HG02798 (cell line): ENCODE results near the gene IER5L.
"Not testable (repeated sequence)": the region's sequence is repeated elsewhere in the genome, so short reads cannot be mapped to it uniquely, and the experiment has no call there.

Experiments used
- ATAC-seq: cut with Tn5 transposase; IDR thresholded peaks from one replicate; pipeline ENCODE4 v1.9.1; 2021; ENCODE audit warnings: mild to moderate bottlenecking; ENCODE audit not compliant: unreplicated experiment, poor library complexity

The IER5L gene

GRCh38 chr9:129141066-129142041 lies 36.7 kb downstream of the IER5L start:
- ATAC-seq: peak; percentile 34

GRCh38 chr9:129140397-129141065 lies 37.5 kb downstream of the IER5L start:
- ATAC-seq: peak; percentile 9

- ATAC-seq: peak; percentile 67
Observed at GRCh38 chr9:129139993-129140396, 38.1 kb downstream of the IER5L start.

GRCh38 chr9:129139233-129139992 lies 38.6 kb downstream of the IER5L start:
- ATAC-seq: peak; percentile 32

GRCh38 chr9:129138476-129139232 lies 39.4 kb downstream of the IER5L start:
- ATAC-seq: no peak

GRCh38 chr9:129138144-129138462 lies 40.0 kb downstream of the IER5L start:
- no peak for ATAC-seq

- ATAC-seq: no peak
Observed at GRCh38 chr9:129137292-129138143, 40.5 kb downstream of the IER5L start.

GRCh38 chr9:129136446-129137035 lies 41.5 kb downstream of the IER5L start:
- no peak for ATAC-seq

GRCh38 chr9:129135476-129135875 lies 42.6 kb downstream of the IER5L start:
- ATAC-seq: no peak

- no peak for ATAC-seq
Observed at GRCh38 chr9:129133082-129133481, 45.0 kb downstream of the IER5L start.

GRCh38 chr9:129131300-129132145 lies 46.5 kb downstream of the IER5L start:
- ATAC-seq: peak; percentile 75

- no peak for ATAC-seq
Observed at GRCh38 chr9:129130791-129131190, 47.3 kb downstream of the IER5L start.

GRCh38 chr9:129130271-129130670 lies 47.8 kb downstream of the IER5L start:
- not testable (repeated sequence) for ATAC-seq

- ATAC-seq: no peak
Observed at GRCh38 chr9:129128689-129129088, 49.4 kb downstream of the IER5L start.

GRCh38 chr9:129126749-129127618 lies 51.1 kb downstream of the IER5L start:
- no peak for ATAC-seq
